ENCODE measurements around the gene CCDC40. TPM values are rescaled to one million over a fixed set of nuclear protein-coding genes. Genes with fewer than 3 reads are reported as not detected.

The CCDC40 gene
- total and polyA plus RNA-seq, 2 of the 13 experiments (the other 11 are each of a cell fraction or from before 2014, with no cell fraction given): 4.1 to 5.5 TPM

DNA sequence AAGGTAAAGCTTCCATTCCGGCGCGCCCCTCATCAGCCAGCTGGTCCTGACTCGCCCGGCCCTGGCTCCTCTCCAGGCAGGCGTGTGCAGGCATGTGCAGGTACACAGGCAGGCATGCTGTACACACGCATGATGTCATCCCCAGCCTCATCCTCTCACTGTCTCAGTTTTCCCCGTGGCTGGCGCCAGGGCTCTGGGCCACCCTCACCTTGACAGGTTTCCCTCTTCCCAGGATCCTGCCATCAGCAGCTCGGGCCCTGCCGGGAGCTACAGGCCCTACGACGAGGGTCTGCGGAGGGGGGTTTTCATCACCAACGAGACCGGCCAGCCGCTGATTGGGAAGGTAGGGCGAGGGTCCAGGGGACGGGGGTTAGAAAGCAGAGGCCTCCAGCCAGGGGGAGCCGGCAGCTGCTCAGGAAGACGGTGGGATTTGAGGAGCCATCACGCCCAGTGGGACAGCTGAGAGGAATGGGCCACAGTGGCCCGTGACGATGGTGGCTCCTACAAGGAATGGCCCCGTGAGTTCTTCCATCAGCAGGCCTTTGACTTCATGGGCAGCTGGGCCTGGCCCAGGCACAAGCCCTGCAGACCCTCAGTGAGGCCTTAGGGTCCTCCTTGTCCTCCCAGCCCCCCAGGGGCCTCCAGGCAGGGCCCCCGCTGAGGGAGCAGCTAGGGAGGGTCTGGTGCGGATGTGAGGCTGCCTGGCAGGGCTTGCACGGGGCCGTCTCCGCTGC, 73.4 kb downstream of the CCDC40 start:
- DNase-seq (ENCODE audit: low spot score) (no peak), FAIRE-seq (no peak), ATAC-seq (no peak)
- in situ Hi-C loops (cut with HindIII; ENCODE audit: extremely low pct_ligation_motif_present, low pct_unique_long_range_greater_than_20kb): no loop called here
- Histone ChIP-seq H3K27me3 (ENCODE audit: control insufficient read depth in 1 of 2, insufficient read depth in 2 of 2, low read length in 2 of 2) (no peaks in the 10 kb centered on the region), H3K9ac (ENCODE audit: insufficient read depth, low read depth, low read length) (no peak overlapping the region), H3K9me3 (ENCODE audit: low read length) (no peaks in the 10 kb centered on the region), H3K36me3 (replicated peaks in 1 of 2; ENCODE audit: control insufficient read depth in 1 of 2, insufficient read depth in 2 of 2, low read length in 2 of 2) (no peaks in the 10 kb centered on the region; a peak in 1 of 5 replicates), H2AFZ (ENCODE audit: low read length) (no peak overlapping the region), H4K20me1 (ENCODE audit: insufficient read depth, low read length) (no peaks in the 10 kb centered on the region), H3K4me2 (ENCODE audit: low read depth, low read length) (no peak overlapping the region), H3K4me3 (replicated peaks in 1 of 3; ENCODE audit: insufficient read depth in 1 of 3, low read depth in 2 of 3, low read length in 3 of 3) (no peak overlapping the region), H3K79me2 (ENCODE audit: insufficient read depth, low read length) (no peaks in the 10 kb centered on the region), H3K4me1 (ENCODE audit: insufficient read depth, low read length) (no peaks in the 10 kb centered on the region), H3K27ac (ENCODE audit: extremely low read length, insufficient read depth, low read length) (no peak overlapping the region)
- WGBS (ENCODE audit: low lambda C conversion rate): 97% methylated on average over 25 of the region's 30 CpGs
- POLR2A ChIA-PET: interaction anchor here (1.6 kb wide), 1 partner anchor 9 kb away, joined by 7 read pairs; the partner anchor contains the start of gene GAA
- BruUV-seq (replicated peaks): no TSS peak
- CTCF ChIA-PET (ENCODE audit: low intra/inter-chr PET ratio, low total read pairs): no interaction called here
- intact Hi-C loops (cut with micrococcal nuclease; ENCODE audit: unreplicated experiment): no loop called here
- TF ChIP-seq ZNF160 (CRISPR knock-in tag; IDR thresholded peaks at IDR 0.05): no peak
- peak; percentile 77 for TF ChIP-seq ATF7 (IDR thresholded peaks at IDR 0.05)
- TF ChIP-seq ATF7 (CRISPR knock-in tag; IDR thresholded peaks at IDR 0.05): no peak
- TF ChIP-seq, protein P1, sequence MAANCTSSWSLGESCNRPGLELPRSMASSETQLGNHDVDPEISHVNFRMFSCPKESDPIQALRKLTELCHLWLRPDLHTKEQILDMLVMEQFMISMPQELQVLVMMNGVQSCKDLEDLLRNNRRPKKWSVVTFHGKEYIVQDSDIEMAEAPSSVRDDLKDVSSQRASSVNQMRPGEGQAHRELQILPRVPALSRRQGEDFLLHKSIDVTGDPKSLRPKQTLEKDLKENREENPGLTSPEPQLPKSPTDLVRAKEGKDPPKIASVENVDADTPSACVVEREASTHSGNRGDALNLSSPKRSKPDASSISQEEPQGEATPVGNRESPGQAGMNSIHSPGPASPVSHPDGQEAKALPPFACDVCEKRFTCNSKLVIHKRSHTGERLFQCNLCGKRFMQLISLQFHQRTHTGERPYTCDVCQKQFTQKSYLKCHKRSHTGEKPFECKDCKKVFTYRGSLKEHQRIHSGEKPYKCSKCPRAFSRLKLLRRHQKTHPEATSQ (CRISPR knock-in tag; IDR thresholded peaks at IDR 0.05; ENCODE audit: borderline replicate concordance): no peak
- TF ChIP-seq, protein P2, sequence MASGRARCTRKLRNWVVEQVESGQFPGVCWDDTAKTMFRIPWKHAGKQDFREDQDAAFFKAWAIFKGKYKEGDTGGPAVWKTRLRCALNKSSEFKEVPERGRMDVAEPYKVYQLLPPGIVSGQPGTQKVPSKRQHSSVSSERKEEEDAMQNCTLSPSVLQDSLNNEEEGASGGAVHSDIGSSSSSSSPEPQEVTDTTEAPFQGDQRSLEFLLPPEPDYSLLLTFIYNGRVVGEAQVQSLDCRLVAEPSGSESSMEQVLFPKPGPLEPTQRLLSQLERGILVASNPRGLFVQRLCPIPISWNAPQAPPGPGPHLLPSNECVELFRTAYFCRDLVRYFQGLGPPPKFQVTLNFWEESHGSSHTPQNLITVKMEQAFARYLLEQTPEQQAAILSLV (CRISPR knock-in tag; IDR thresholded peaks at IDR 0.05; ENCODE audit: borderline replicate concordance): no peak
- no peak for TF ChIP-seq PHF5A (CRISPR knock-in tag; IDR thresholded peaks at IDR 0.05; ENCODE audit: low read depth, unreplicated experiment)
- no peak for TF ChIP-seq ZNF44 (CRISPR knock-in tag; IDR thresholded peaks at IDR 0.05)
- TF ChIP-seq RBFOX2 (IDR thresholded peaks at IDR 0.05; ENCODE audit: low read depth, low read length): 0 out of 2 replicates have a peak, but pooled peaks have one; percentile 37
- TF ChIP-seq THAP11 (CRISPR knock-in tag; IDR thresholded peaks at IDR 0.05): no peak
- peak; percentile 61 for TF ChIP-seq AGO2 (optimal IDR thresholded peaks at IDR 0.05; ENCODE audit: low read depth, low read length)
- TF ChIP-seq SOX5 (CRISPR knock-in tag; IDR thresholded peaks at IDR 0.05; ENCODE audit: borderline replicate concordance): no peak
- TF ChIP-seq NFYC (CRISPR knock-in tag; IDR thresholded peaks at IDR 0.05): no peak
